ENCODE measurements around the gene ZNF416.

ZNF416 gene

GRCh38 chr19:57578487-57579205, at the start of gene ZNF416:
Gene ZNF416, minus strand, starts transcription at chr19:57578911. Its CDS starts 207 bp downstream, at chr19:57578704.
- peak; percentile 99 for DNase-seq

- no peak for DNase-seq
Measured at GRCh38 chr19:57623091-57623490, 44.4 kb upstream of the ZNF416 start.

- DNase-seq = no peak
Measured at GRCh38 chr19:57620673-57621348, 42.1 kb upstream of the ZNF416 start.

- no peak for DNase-seq
Measured at GRCh38 chr19:57615346-57615745, 36.6 kb upstream of the ZNF416 start.

GRCh38 chr19:57613941-57614743, 35.4 kb upstream of the ZNF416 start, which contains the start of gene ZNF134:
Gene ZNF134, plus strand, starts transcription at chr19:57614242. Its CDS starts 5,227 bp downstream, at chr19:57619469.
- peak; percentile 78 for DNase-seq

- no peak for DNase-seq
Measured at GRCh38 chr19:57611113-57611512, 32.4 kb upstream of the ZNF416 start.

GRCh38 chr19:57606931-57607330, 28.2 kb upstream of the ZNF416 start:
- DNase-seq = no peak

GRCh38 chr19:57599761-57600383, 21.2 kb upstream of the ZNF416 start, which contains the start of gene ZNF530:
Gene ZNF530, plus strand, starts transcription at chr19:57599885. Its CDS starts 4,461 bp downstream, at chr19:57604346.
- peak; percentile 81 for DNase-seq

GRCh38 chr19:57599377-57599760, 20.7 kb upstream of the ZNF416 start:
- no peak for DNase-seq

- DNase-seq = no peak
Measured at GRCh38 chr19:57587529-57587928, 8.8 kb upstream of the ZNF416 start.

GRCh38 chr19:57583521-57584416, 5.1 kb upstream of the ZNF416 start, which contains the start of gene ZIK1:
Gene ZIK1, plus strand, starts transcription at chr19:57584145. Its CDS starts 212 bp downstream, at chr19:57584357.
- DNase-seq = peak; percentile 95

- no peak for DNase-seq
Measured at GRCh38 chr19:57583104-57583520, 4.4 kb upstream of the ZNF416 start.

GRCh38 chr19:57576661-57577060, 2.0 kb downstream of the ZNF416 start:
- DNase-seq = no peak

- no peak for DNase-seq
Measured at GRCh38 chr19:57572415-57572947, 6.2 kb downstream of the ZNF416 start.

- no peak for DNase-seq
Measured at GRCh38 chr19:57570707-57571106, 8.0 kb downstream of the ZNF416 start.

- no peak for DNase-seq
Measured at GRCh38 chr19:57566396-57567265, 12.1 kb downstream of the ZNF416 start.

- DNase-seq = no peak
Measured at GRCh38 chr19:57563547-57563946, 15.2 kb downstream of the ZNF416 start.

- DNase-seq = no peak
Measured at GRCh38 chr19:57560049-57560491, 18.6 kb downstream of the ZNF416 start.

GRCh38 chr19:57559404-57560025, 19.2 kb downstream of the ZNF416 start, which contains the start of gene ZNF550:
Gene ZNF550, minus strand, starts transcription at chr19:57559863. Its CDS starts 181 bp downstream, at chr19:57559682.
- peak; percentile 88 for DNase-seq

GRCh38 chr19:57559008-57559403, 19.7 kb downstream of the ZNF416 start:
- no peak for DNase-seq
